Mesenteric fat pad (tissue), 1 donor: ENCODE results near the gene MYO3B. TPM values are rescaled to one million over a fixed set of nuclear protein-coding genes. Genes with fewer than 3 reads are reported as not detected.
"Not testable (repeated sequence)": the region's sequence is repeated elsewhere in the genome, so short reads cannot be mapped to it uniquely, and the experiment has no call there.

Experiments used
- DNase-seq: peaks from one replicate; pipeline ENCODE4 v3.0.0-alpha.2; 2020; ENCODE audit warnings: low spot score
- total RNA-seq: library from RNA; stranded (reverse); fragmentation: NEBNext Ultra II Directional; extraction: Animal tissue kit (Norgen Biotek cat#: 25700); gene quantifications from one replicate; pipeline ENCODE4 v1.2.1, GENCODE V29; 2021
- donor health status: DM: yes; HTN: yes; CAD: no.

Gene MYO3B
- total RNA-seq, 1 donor from 2014 or later = not detected

DNA sequence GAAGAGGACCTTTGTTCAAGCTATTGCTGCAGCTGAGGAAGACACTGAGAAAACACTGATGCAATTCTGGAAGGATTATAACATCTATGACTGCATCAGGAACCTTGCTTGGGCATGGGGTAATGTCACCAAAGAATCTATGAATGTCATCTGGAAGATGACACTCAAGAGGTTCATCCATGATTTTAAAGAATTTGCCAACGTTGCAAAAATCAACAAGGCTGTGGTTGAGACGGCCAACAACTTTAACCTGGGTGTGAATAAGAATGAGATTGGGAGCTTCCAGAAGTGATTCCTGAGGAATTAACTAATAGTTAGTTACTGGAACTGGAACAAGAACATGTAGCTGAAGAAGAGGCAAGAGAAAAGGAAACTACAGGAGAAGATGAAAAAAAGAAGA, 410.8 kb downstream of the MYO3B start:
- no peak for DNase-seq

DNA sequence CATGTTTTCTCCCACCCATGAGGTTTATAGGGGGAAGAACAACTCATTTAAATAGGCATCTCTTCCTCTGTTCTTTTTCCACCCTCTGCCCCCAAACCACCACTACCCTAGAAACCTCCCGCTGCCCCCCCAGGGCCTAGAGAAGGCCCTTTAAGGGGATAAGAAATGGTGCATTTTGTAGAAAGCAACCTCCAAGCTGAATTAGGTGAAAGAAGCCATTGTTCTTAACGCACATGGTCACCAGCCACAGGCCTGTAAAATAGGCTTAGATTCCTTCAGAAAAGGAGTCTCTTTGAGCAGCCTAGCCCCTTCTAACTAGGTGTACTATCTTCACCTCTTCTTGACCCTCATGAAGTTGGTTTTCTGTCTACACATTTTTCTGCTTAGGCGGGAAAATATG, 418.6 kb downstream of the MYO3B start:
- DNase-seq = no peak

DNA sequence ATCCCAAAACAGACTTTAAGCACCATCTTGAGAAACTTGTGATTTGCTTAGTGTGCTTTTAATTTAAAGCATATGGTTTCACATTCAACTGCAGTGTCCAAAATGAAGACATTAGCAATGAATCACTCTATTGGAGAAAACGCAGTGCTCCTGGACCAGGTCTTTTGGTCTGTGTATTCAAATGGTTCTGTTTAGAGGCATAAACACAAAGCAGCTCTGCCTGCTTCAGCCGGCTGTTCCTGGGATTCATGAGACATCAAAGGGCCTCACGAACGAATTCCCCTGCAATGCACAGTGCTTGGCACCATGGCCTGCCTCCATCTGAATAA, 420.1 kb downstream of the MYO3B start:
- DNase-seq = no peak

DNA sequence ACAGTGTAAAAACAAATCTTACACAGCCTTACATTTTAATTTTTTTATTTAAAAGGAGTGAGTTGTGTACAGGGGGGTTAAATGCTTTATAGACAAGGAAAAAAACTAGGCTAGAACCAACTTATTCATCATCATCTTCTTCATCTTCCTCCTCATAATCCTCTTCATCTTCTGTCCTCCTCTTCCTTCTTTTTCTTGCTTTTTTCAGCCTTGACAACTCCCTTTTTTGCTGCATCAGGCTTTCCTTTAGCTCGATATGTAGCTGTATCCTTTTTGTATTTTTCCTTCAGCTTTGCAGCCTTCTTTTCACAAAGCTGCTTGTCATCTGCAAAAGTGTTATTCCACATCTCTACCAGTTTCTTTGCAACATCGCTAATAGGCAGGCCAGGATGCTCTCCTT, 423.5 kb downstream of the MYO3B start:
- no peak for DNase-seq

DNA sequence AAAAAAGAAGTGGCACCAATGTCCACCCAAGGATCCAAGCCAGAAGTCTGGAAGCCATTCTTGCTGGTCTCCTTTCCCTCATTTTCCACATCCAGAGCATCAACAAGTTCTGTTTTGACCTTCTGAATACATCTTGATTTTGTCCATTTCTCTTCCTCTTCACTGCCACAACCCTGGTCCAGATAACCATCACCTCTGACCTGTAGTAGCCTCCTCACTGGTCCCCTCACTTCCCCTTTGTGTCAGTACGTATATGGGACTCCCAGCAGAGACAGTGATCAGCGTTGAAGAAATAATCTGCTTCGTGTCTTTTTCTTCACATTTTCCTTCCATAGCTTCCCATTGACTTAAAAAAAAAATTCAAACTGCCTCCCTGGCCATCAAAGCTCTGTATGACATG, 427.9 kb downstream of the MYO3B start:
- no peak for DNase-seq

DNA sequence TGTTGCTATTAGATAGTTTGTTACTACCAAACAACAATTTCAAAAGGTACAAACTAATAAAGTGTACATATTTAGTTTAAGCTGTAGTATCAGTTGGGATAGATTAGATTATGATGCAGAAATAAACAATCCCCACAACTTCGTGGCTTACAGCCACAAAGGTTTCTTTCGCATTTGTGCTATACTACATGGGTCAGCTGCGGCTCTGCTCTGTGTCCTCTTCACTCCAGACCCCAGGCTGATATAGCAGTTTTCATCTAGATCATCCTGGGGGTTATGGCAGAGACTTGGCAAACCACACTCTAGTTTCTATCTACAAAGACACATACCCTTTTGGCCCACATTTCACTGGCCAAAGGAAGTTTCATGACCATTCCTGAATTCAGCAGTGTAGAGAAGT, 429.2 kb downstream of the MYO3B start:
- DNase-seq = no peak

DNA sequence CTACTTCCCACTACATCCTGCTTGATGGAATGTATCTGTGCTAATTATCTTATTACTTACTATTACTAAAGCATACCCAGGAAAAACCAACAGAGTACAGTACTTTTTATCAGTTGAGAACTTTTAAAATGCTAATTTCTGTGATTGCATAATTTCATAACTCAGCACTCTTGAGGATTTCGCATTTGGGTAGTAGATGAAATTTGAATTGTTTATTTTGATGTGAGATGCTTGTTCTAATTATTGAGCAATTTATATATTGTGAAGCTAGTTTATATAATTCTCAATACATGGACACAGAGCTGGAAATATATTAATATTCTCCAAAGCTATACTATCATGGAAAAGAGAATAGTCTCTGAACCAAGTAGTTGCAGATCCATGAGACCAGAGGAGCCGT, 432.7 kb downstream of the MYO3B start:
- DNase-seq = no peak

DNA sequence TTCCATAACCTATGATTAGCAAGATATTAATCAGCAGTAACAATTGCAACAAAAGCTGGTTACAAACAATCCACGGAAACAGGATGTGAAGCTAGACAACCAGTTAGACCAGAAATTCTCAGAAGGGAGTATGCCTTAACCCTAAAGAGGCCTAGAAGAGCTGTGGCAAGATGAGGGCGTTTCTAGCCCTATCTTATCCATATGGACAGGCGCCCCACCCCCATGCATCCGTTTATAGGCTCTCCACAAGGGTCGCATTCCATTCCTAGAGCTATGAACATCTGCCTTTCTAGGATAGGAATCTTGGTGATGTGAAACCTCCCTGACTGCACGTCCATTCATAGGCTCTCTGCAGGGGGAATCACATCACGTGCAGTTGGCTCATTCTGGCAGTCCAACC, 441.0 kb downstream of the MYO3B start:
- not testable (repeated sequence) for DNase-seq

DNA sequence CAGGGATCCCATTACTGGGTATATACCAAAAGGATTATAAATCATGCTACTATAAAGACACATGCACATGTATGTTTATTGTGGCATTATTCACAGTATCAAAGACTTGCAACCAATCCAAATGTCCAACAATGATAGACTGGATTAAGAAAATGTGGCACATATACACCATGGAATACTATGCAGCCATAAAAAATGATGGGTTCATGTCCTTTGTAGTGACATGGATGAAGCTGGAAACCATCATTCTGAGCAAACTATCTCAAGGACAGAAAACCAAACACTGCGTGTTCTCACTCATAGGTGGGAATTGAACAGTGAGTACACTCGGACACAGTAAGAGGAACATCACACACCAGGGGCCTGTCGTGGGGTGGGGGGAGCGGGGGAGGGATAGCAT, 457.1 kb downstream of the MYO3B start:
- DNase-seq = not testable (repeated sequence)

DNA sequence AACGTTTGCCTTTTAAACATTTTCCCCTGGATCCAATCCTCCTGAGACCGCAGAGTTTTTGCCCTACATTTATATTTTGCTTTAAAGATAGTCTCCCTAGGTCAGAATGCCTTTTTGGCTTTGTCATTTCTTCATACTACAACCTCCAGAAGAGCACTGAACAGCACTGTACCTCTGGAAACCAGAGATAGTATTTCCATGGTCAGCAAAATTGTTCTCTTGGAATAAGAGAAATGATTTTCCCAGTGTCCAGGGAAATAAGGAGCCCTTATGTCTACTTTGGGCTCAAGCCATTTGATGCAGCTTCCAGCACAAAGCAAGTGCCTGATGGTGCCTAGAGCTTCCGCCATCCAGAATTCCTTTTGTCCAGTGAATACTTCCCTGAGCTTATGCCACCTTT, 461.7 kb downstream of the MYO3B start:
- no peak for DNase-seq

DNA sequence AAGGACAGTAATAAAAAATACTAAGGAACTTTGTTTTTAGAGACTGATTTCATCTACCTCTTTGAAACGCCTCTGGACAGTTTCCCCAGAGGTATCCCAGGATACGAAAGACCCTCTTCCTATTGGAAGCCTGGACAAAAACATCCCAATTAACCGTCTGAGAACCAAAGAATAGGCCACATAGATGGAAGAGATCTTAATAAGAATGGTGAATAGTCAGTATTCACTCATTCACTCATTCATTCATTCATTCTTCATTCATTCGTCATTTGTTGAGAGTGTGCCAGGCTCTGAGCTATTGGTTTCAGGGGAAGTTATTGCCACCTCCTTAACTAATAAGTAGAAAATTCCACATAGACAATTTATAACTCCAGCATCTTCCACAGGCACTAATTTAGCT, 464.0 kb downstream of the MYO3B start:
- DNase-seq = no peak

DNA sequence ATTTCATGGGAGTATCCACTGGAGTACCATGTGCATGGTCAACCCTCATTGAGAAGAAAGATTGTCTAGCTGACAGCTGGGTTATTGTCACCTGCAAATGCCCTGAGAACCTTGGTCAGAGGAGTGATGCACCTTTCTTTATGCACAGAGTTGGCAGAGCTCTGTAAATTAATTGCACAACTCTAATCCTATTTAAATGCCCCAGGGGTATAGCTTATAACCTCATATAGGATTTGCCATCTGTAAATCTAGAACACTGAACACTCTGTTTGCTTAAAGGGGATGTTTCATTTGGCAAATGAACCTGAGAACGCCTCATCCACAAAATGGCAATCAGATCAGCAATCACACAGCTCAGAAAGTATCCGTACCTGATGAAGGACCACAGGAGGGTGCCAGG, 465.4 kb downstream of the MYO3B start:
- no peak for DNase-seq

DNA sequence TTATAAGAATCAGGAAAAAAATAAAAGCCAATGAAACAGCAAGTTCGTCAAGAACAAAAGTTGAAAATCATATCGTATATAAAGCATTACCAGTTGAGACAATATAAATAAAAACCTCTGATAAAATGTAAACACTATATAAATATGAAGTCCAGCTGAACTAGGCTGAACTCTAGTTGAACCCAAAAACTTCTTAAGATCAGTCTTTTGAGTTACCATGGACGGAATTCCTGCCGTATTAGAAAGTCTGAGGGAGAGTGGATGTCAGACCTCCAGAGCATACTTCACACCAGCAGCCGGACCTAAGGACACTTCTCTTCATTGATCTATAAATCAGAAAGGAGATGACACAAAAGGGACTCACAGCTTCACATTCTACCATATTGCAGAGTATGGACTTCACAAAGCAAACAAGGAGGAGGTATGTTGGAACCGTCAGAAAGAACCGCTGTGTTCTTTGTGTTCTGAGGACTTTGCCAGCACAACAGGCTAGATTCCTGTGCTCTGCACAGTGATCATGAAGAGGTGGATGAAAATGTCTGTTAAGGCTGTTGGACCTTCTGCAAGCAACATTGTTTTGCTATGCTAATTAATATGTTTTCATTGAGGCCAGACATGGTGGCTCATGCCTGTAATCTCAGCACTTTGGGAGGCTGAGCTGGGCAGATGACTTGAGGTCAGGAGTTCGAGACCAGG, 469.9 kb downstream of the MYO3B start:
- no peak for DNase-seq

DNA sequence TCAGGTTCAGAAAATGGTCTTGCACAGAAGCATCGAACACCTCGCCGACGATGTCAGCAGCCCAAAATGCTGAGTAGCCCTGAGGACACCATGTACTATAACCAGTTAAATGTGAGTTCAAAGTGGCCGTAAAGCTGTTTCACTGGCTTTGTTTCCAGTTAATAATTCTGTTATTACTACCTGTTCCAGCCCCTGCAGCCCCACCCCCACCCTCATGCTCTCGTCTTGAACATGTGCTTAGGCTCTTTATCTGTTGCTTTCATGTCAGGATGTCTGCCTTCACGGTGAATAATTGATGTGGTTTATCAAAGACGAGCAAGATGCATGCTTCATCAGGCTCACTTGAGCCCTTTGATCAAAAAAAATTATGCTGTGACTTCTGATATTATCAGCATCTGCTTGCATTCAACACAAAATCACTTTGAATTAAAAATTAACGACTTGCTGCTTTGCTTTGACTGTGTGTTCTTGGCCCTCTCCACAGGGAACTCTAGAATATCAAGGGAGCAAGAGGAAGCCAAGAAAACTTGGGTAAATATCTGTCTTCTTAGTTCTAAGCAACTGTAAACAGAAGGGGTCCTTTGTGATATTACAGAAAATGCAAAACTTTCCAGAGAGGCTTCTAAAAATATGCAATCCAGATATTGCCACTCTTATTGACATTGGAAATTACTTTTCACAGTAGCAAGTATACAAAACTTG, 473.8 kb downstream of the MYO3B start:
- no peak for DNase-seq

DNA sequence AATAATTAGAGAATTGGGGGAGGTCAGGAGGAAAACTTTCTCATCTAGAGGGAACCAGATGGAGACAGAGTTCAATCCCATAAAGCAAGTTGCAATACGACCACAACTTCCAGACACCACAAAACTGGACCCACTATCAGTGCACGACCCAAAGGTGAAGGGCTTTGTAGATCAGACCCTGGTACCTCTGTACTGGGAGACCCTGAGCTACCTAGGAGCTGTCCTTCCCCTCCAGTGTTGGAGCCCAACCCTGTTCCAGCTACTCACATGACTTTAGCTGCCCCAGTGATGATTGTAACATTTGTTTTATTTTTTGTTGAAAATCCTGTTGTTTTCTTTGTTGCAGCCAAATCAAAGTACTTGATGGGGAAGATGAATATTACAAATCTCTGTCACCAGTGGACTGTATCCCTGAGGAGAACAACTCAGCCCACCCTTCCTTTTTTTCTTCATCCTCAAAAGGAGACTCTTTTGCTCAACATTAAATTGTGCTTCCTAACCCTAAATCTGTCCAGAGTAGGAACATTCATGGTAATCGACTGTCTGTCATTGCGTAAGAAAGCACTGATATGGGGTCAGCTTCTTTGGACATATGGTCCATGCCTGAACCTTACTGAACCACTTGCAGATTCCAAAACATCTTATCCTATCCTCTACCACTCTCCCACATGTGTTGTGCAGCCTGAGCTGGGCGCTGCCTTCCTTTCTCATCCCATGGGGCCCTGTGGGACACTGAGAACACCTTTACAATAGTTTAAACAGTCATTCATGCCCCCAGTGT, 474.9 kb downstream of the MYO3B start:
- no peak for DNase-seq

DNA sequence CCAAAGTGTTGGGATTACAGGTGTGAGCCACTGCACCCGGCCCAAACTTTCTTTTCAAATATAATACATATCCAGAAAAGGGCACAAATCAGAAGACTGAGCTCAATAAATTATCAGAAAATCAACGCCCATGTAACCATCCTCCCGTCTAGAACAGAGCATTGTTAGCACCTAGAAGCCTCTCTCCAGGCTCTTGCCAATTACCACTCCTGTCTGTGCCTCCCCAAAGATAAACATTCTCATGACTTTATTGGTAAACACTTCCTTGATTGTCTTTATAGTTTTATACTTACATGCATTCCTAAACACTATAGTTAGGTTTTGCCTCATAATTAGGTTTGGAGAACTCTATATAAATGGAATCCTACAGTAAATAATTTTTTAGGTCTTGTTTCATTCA, 478.7 kb downstream of the MYO3B start:
- DNase-seq = no peak

DNA sequence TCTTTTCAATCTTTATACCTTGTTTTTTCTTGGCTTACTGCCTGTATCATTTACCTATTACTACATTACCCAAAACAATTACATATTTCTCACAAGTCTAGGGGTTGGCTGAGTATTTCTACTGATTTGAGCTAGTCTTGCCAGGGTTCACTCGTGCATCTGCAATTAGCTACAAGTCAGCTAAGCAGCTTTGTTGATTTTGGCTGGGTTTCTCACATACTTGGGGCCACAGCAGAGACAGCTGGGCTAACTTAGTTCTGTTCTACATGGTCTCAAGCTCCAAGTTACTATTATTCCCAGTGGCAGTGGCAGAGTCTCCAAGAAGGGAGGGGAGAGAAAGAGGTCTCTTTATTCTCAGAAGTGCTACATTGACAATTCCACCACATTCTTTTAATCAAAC, 482.5 kb downstream of the MYO3B start:
- DNase-seq = no peak

DNA sequence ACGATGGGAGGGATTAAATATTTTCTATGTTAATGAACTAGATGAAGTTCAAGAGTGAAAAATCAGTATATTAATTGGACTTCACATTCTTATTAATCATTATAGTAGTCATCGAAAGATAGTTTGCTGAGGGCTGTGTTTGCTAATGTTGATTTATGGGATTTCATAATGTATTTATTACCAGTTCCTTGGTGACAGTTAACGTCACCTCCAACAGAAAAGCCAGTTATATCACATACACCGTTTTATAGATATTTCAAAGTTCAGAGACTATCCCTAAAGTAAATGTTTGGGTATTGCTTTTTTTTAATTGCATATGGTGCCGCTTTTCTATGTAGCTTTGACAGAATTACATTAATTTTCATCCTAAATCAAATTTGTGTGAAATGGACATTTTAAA, 487.8 kb downstream of the MYO3B start:
- no peak for DNase-seq

DNA sequence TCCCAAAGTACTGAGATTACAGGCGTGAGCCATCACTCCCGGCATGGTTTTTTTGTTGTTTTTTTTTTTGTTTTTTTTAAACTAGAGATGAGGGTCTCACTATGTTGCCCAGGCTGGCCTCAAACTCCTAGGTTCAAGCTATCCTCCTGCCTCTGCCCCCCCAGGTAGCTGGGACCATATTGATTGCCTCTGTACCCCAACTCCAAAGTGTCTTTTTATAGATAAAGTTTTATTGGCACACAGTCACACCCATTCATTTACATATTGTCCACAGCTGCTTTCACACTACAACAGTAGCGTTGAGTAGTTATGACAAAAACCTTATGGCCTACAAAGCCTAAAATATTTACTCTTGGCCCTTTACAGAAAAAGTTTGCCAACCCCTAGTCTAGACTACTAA, 492.0 kb downstream of the MYO3B start:
- DNase-seq = no peak

DNA sequence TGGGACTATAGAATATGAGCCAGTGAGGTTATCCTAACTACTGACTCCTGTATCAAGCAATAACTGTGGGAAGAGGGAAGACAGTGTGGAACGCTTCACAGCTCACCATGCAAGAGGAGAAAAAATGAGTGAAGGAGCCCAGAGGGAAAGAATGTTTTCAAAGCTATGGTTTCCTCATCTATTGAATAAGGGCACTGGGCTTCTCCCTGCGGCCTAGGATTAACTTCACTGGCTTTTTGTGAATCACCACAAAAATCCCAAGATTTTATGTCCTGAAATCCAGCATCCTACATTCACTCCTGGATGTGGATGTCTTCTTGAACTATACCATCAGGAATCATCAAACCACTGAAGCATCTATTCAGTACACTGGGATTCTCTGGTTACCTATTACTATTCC, 492.7 kb downstream of the MYO3B start:
- no peak for DNase-seq

DNA sequence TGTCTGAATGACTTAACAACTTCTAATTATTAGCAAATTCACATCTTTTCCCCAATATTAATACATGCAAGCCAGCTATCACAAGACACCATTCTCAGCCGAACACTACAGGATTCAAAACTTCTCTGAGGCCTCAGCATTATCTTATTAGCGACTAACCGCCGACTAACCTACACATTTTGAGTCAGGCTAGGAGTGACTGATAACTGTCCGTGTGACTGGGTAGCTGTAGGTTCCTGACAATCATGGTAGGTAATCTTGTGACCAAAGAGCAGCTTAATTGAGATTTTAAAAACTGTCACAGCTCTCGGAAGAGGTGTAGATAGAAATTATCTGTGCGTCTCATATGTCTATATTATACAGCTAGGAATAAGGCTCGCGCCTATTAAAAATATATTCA, 493.1 kb downstream of the MYO3B start:
- no peak for DNase-seq

DNA sequence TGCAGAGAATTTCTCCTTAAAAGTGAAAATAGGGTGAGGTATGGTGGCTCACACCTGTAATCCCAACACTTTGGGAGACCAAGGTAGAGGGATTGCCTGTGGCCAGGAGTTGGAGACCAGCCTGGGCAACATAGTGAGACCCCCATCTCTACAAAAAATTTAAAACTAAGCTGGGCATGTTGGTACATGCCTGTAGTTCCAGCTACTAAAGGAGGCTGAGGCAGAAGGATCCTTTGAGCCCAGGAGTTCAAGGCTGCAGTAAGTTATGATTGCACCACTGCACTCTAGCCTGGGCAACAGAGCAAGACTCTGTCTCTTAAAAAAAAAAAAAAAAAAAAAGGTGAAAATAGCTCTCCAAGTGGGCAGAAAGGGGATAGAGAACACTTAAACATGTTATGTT, 496.3 kb downstream of the MYO3B start:
- DNase-seq = not testable (repeated sequence)

DNA sequence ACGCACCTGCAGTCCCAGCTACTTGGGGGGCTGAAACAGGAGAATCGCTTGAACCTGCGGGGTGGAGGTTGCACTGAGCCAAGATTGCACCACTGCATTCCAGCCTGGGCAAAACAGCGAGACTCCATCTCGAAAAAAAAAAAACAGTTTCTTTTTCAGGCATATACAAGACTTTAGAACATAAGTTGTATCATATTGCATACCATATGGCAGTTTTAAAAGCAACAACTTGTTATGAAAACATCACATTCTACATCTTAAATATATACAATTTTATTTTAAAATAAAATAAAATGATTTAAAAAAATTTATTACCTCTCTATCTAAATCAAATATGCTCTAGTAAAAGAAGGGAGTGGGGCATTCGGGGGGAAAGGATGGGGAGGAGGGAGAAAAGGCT, 497.8 kb downstream of the MYO3B start:
- no peak for DNase-seq
